ENCODE data around the gene STXBP6.
A peak's percentile ranks its signal among the peaks of the same experiment; 100 is the strongest.

Gene STXBP6

DNA sequence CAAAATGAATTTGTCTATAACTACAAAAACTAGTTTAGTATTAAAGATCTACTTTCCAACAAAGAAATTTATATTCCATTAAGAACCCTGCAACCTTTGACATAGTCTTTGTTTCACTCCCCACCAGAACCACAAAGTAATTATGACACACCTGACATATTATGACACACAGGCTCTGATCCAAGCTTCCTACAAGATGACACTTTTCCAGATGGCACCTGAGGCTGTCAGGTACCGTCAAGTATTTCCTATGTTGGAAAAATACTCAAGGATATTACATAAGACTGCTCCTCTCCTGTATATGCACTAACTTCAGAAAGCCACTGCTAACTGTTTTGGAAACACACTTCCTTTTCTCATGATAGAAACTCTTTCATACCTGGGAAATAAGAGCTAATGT lies 38.9 kb downstream of the STXBP6 start:
- DNase-seq, result peak; percentile 82

DNA sequence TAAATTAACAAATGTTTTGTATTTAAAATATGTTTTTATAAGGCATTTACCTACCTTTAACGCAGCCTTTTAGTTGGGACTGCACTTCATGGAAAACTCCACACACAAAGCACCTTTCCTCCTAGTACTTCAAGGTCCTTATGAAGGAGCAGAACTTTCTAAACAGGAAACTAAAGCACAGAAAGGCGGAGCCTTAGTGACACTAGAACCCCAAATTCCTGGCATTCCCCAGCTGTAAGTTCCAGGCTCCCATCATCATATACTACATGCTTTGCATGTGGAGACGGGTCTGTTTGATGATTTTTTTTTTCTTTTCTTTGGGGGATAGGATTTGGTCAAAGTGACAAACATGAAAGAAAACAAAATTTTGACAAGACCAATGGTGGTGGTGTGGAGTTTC lies 39.5 kb downstream of the STXBP6 start:
- DNase-seq, result no peak

DNA sequence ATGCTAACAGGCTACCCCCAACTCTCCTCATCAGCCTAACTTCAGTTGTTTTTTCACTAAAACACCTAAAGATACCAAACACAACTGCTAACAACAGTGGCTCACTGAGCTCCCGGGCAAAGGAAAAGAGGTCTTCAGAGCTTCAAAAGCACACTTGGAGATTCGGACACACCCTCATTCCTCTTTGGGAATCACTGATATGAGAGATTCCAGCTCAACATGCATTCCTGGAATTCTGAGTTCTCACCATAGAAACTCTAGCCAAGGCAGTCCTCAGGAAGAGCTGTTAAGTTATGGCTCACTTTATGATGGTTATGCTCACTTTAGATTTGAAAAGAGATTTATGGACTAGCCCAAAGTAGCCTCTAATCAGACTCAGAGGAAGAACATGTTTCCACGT lies 40.1 kb downstream of the STXBP6 start:
- no peak for DNase-seq

DNA sequence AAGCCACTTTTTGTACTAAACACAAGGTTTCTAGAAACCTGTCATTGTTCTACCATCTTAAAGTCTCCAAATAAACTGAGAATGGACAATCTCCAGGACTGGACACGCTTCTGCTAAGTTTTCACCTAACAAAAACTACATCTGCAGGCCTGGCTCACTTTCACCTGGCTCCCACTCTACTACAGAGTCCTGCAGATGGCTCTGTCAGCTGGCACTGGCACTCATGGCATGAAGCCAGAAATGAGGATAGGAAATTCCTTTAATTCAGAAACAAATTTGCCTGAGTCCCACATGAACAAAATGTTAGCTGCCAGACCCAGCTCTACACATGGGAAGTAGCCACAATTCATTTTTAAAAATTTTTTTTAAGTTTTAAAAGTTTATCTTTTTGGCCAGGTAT lies 42.1 kb downstream of the STXBP6 start:
- DNase-seq, result peak; percentile 95

DNA sequence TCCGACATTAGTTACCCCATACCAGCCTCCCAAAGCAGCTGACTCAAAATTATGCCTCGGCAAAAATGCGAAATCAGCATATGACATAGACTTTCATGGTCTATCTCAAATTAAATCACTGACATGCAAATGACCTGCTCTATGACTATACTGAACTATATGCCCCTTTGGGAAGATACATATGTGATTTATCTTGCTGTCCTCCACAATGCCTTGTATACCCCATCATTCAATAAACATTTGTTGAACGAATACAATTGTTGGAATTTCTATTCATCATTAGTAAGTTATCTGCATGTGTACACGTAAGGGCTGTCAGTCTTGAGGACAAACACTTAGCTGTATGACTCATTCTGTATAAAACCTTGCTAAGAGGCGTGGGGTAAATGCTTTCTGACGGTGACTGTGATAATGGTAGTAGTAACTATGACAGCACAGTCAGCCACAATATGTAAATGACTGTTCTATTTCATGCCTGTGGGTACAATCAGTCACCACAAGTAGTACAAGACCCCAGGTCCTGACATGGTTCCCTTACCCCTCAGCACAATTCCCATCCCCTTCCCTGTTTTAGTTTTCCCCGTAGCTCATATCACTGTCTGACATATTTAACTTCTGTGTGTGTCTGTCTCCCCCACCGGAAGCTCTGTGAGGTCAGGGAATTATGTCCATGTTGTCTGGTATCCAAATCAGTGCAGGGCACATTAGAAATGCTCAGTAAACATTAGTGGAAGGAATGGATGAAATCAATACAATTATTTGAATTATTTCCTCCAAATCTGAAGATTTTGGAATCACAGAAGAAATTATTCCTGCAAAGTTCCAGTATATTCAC lies 42.8 kb downstream of the STXBP6 start:
- DNase-seq, result peak; percentile 97

DNA sequence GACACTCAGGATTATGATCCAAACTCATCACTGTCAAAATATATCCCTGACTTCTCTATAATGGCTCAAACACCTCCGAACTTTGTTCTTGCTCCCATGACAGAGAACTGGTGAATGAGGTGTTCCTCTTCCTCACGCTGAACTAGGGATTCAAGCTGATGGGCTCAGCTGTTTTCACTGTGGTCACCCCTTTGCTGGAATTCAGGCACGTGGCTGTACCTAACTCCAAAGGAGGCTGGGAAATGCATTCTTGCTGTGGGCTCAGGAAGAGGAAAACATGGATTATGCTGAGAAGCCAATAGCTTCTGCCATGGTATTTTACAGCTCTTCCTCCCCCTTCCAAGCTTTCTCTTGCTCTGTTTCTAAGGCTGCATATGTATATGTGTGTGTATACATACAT lies 43.9 kb downstream of the STXBP6 start:
- no peak for DNase-seq

DNA sequence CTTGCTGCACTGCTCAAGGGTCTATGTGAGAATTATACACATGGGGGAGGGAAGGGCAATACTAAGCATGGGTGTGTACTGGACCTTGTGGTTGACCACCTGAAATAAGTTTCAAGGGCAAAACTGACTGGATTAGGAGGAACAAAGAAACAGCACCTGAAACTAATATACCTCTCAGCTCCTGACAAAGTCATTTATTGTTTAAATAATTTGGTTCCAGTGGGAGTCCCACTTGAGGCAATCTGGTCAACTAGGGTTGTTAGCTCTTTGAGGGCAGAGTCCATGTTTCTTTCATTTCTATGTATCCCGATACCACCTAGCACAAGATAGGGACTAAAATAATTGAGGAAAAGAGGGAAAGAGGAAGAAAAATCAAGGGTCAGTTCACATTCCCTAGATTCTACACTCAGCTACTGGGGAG lies 45.5 kb downstream of the STXBP6 start:
- DNase-seq, result no peak

DNA sequence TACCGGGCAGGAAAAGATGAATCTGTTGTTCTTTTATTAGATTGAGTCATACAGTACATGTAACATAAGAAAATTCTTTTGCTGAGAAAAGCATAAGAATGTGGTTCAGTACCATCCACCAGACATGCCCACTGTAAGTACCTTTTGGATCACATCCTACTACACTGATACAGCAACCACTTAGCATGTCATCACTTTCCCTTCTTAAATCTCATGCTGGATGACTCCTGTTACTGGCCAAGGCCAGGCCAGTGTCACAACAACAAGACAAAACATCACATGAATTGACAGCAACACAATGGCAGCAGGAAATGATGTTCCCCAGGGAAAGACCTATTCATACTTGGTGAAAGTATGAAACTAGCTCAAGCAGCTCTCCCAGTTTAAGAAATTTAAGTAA lies 46.4 kb downstream of the STXBP6 start:
- peak; percentile 49 for DNase-seq

DNA sequence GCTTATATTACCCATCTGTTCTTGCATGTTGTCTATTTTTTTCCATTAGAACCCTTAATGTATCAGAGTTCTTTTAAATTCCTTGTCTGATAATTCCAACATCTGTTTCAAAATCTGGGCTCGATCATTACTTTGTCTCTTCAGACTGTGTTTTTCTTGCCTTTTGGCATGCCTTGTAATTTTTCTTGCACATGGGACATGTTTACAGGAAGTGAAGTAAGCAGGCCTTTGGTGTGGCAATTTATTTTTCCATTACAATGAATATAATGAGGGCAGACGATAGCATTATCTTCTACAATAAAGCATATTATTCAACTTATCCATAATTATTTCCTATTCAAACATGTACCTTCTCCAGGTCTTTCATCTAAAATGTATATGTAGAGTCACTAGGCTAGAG lies 48.3 kb downstream of the STXBP6 start:
- no peak for DNase-seq

DNA sequence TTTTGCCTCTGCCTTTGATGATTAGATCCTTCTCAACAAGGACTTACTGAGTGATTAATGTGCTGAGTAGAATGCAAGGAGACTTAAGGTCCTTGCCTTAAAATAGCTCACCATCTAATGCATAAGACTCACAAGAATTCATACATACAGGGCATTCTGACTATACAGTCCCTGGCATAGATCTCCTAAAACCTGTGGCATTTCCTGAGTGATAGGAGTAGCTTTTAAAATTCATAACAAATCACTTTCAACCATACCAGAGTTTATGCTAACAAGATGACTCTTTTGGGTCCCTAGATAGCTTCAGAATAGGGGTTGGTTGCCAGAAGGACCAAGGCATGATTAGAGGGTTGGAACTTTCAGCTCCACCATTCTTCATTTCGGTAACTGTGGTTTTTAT lies 48.8 kb downstream of the STXBP6 start:
- DNase-seq, result no peak

DNA sequence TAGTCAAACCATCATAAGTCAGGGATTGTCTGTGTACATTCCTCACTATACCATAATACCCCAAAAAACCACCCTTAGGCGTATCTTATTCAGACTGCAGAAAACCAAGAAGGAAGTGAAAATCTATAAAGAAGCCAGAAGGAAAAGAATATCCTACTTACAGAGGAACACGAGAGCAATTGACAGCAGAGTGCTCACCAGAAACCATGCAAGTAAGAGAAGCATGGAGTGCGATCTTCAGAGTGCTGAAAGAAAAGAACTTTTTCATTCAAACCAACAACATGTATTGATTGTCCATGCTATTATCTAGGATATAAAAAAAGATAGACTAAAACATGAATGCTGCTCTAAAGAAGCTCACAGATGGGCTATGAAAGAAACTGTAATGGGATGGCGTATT lies 50.8 kb downstream of the STXBP6 start:
- DNase-seq, result no peak

DNA sequence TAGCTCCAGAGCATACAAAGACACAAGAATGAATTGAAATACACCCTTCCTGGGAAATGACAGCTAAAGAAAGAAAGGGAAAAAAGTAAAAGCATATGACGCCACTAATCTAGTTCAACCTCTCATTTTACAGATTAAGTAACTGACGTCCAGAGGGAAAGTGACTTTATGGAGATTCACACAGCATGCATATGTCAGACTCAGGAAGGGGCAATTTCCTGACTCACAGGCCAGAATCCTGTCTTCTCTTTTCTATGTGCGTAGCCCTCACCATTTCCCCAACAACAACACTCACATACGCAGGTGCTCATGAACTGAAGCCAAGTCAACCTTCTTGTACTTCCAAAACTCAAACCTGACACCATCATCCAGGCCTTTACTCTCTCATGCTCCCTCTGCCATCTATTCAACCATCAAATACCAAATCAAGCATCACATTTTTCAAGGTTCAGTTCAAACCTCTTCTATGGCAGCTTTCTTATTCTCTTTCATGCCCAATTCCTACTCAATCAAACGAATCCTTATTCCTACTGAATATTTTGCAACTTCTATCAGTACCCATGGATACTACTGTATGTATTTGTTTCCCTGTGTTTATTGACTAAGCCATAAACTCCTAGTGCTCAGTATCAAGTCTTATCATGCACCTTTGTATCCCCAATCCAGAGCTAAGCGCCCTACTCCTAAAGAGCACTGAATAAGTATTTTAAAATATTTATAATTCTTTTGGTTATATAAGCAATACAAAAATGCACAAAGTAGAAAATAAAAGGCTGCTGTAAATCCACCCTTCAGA lies 52.8 kb downstream of the STXBP6 start:
- no peak for DNase-seq

DNA sequence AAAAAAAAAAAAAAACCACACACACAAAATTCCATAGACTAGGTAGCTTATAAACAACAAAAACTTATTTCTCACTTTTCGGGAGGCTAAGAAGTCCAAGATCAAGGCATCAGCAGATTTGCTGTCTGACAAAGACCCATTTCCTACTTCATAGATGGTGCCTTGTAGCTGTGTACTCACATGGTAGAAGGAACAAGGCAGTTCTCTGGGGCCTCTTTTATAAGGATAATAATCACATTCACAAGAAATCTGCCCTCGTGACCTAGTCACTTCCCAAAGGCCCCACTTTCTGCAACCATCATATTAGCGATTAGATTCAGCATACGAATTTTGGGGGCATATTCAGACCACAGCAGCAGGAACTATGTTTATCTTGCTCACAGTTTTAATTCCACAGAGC lies 54.9 kb downstream of the STXBP6 start:
- DNase-seq, result no peak

DNA sequence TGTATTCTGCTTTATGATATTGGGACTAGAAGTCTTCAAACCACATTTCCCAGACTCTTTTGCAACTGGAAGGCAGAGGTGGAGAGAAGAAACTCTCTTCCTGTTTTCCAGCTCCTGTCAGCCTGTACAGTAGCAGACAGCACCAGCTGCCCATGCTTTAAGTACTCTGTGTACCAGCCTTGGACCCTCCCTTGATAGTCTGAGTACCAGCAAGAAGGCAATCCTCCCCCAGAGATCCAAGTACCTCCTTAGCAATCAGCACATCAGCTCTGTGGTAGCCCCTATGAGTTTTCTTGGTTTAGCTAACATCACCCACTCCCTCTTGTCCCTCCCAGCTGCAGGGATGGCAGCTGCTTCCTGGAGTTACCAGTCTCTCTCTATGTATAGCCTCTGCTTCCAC lies 56.3 kb downstream of the STXBP6 start:
- no peak for DNase-seq

DNA sequence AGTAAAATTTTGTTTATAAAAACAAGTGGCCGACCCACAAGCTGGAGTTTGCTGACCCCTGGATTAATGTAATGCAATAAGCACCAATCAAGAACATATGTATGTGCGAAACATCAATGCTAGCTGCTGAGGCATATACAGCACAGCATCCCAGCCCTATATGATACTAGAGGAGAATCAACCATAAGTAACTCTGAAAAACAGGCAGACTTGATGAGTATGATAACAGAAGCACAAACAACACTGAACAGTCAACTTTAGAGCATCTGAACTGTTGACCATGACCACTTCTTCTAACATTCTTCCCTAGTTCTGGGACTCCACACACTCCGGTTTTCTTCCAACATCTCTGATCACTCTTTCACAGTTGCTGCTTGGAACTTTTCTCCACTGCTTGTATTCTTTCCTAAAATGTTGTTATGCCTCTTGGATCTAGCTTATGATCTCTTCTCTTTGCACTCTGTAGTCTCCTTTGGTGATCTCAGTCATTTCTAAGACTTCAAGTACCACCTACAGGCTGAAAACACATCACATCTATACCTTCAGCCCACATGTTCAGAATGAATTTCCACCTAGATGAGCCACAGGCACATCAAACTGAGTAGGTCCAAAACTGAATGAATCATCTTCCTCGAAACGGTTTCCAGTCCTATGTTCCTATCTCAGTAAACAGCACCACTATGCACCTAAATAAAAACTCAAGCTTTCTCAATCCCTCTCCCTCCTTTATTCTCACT lies 57.2 kb downstream of the STXBP6 start:
- no peak for DNase-seq

DNA sequence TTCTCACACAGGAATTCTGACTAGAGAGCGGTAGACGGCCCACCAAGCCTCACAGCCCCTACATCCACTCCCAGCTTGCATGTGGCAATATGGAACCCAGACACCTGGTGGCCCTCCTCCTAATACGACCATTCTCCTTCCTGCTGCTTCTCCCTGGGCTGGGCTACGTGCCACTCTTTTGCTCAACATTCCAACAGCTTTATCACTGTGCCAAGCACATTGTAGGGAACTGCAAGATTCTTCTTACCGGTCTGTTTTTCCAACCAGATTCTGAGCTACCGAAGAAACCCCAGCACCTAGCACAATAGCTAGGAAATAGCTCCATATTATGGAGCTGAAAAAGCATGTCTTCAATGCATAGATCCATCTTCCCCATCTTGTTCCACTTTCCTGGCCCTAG lies 58.1 kb downstream of the STXBP6 start:
- DNase-seq, result no peak

DNA sequence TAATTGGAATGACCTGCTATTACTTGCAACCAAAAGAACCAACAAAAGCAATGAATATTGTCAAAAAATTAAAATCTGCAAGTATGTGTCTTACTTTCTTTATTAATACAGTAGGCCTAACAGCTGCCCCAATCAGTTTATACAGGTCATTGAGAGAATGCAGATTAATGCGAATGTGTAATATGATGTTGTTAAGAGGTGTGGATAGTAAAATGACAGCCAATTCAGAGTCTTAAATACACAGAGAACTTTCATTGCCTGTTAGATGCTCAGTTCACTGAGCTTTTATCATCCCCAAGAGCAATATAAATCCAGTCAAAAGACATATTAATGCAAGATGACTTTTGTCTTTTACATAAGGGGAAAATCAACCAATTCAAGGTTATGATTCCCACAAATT lies 58.7 kb downstream of the STXBP6 start:
- DNase-seq, result no peak

DNA sequence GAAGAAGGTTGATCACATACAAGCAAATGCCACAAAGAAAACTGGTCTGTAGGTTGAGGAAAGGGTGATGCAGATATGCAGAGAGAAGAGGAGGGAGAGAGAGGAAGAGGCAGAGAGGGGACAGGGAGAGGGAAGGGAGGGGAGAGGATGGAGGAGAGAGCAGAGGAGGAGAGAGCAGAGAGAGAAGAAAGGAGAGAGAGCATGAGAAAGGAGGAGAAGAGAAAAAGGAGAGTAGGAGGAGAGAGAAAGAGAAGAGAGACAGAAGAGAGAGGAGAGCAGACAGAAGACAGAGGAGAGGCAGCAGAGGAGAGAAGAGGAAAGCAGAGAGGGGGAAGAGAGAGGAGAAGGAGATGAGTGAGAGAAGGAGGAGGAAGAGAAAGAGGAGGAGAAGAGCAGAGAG lies 59.2 kb downstream of the STXBP6 start:
- no peak for DNase-seq

DNA sequence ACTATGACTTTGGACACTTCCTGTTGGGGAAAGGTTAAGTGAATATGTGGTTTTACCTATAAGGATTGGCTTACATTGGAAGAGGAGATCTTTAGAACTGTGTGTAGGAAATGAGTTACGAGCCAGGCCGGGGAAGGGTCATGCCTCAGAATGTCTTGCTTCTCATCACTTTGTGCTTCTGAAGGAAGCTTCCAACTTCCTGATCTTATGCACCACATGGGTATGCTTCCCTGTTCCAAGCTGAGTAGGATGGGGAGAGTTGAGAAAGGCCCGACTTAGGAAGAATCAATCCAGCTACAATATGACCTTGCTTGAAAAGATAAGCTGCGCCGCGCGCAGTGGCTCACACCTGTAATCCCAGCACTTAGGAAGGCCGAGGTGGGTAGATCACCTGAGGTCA lies 59.9 kb downstream of the STXBP6 start:
- DNase-seq, result no peak

DNA sequence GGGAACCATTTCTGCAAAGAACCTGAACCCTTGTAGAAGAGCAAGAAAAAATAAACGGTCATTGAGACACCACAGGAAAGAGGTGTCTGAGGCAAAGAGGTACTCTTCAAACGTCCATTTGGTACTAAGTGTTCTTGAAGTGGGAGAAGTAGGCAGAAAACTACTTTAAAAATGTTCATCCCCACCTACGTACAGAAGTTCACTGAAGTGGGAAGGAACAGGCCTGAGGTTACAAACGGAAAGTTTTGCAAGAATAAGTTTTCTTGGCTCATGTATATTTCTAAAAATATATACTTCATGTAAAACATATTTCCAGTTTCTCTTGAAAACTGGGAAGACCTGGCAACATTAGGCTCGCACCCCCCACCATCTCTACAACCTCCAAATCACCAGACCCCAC lies 61.2 kb downstream of the STXBP6 start:
- no peak for DNase-seq

DNA sequence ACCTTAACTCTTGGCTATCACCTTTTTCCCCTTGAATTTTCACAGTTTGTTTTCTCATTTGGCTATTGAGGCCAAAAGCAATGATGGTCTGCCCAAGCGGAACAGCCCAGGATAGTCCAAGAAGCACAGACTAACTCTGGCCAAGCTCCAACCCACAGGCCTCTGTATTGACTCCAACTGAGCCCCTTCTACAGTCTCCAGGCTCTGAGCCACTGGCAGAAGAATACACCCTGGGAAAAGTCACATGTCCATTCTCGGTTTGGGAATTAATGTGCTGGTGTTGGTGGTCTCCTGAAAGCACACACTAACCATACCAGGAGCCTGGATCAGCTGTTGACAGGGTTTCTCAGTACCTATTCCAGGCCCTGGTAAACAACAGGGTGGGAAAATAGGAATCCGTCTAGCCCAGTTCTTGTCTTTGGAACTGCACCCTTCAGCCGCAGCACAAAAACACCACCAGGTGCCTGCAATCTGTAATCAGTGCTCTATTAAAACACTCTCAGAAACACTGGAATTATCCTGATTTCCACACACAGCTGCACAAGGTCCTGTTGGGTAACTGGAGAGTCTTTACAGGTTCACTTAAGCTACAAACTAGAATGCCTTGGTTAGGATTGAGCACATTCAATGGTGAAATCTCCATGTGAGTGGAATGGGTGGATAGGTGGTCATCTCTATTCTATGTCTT lies 63.6 kb downstream of the STXBP6 start:
- DNase-seq, result peak; percentile 43

DNA sequence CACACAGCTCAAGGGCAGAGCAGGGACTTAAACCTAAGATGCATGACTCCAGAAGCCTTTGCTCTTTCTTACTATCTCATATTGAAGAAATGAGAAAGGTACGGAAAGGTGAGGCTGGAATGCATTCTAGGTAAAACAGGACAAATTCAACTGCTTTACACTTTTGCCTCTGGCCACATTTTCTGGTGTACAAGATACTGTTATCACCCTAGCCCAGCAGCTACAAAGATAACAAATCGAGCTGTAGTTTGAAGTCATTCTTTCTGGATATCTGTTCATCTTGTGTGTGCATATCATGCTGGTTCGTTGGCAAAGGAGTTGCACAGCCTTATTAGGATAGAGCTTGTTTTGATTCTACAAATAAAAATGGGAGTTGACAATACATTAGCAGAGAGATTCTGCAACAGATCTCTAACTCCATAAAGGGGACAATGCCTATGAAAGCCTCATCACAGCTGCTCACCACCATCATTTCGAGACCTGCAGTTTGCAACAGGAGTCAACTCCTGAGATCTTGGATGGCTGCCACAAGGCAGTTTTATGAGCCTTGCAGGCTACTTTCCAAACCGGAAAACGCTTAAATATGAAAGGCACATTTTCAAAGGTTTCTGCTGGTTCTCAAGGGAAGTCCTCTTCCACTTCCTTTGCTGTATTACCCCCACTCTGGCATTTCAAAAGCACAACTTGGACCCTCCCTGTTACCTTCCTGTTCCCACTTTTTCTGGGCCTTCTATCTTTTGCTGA lies 64.9 kb downstream of the STXBP6 start:
- DNase-seq, result peak; percentile 58
